ENCODE measurements around the gene THSD4. TPM values are rescaled to one million over a fixed set of nuclear protein-coding genes. Genes with fewer than 3 reads are reported as not detected.

Gene THSD4
- total and polyA plus RNA-seq, 9 of the 15 experiments (the other 6 are each of a cell fraction or from before 2014, with no cell fraction given): 0.04 TPM; not detected in 5

- Histone ChIP-seq H4K20me1 (replicated peaks; ENCODE audit: control insufficient read depth, insufficient read depth, low read length) (no peaks in the 10 kb centered on the region), H3K9me3 (replicated peaks; ENCODE audit: control insufficient read depth, insufficient read depth, low read depth, low read length) (0 out of 2 replicates have a peak, but pooled peaks cover 3% of the 10 kb centered on the region), H3K27ac (ENCODE audit: extremely low read depth, low read depth, low read length) (no peak overlapping the region), H3K9ac (ENCODE audit: insufficient read depth in 1 of 2, low read depth in 2 of 2, low read length in 2 of 2) (no peak overlapping the region), H3K36me3 (ENCODE audit: control insufficient read depth, insufficient read depth, low read length) (no peaks in the 10 kb centered on the region), H3K4me2 (ENCODE audit: insufficient read depth, low read length) (no peak overlapping the region), H3K4me1 (replicated peaks in 1 of 2; ENCODE audit: control insufficient read depth in 2 of 2, insufficient read depth in 2 of 2, low read length in 2 of 2) (no peaks in the 10 kb centered on the region), H3K79me2 (ENCODE audit: control insufficient read depth, insufficient read depth, low read length) (no peaks in the 10 kb centered on the region), H3K4me3 (no peak overlapping the region), H2AFZ (ENCODE audit: low read depth, low read length) (no peak overlapping the region), H3K27me3 (ENCODE audit: control insufficient read depth in 2 of 2, insufficient read depth in 2 of 2, low read length in 2 of 2) (no peaks in the 10 kb centered on the region), H3K9me1 (ENCODE audit: control insufficient read depth, insufficient read depth, low read length) (no peaks in the 10 kb centered on the region)
- ChIA-PET CTCF (ENCODE audit: low intra/inter-chr PET ratio) (no interaction called here), POLR2A (no interaction called here)
- no peak for FAIRE-seq
- intact Hi-C loops (cut with micrococcal nuclease): no loop called here
- in situ Hi-C loops (cut with MboI): no loop called here
- TF ChIP-seq, protein P1, sequence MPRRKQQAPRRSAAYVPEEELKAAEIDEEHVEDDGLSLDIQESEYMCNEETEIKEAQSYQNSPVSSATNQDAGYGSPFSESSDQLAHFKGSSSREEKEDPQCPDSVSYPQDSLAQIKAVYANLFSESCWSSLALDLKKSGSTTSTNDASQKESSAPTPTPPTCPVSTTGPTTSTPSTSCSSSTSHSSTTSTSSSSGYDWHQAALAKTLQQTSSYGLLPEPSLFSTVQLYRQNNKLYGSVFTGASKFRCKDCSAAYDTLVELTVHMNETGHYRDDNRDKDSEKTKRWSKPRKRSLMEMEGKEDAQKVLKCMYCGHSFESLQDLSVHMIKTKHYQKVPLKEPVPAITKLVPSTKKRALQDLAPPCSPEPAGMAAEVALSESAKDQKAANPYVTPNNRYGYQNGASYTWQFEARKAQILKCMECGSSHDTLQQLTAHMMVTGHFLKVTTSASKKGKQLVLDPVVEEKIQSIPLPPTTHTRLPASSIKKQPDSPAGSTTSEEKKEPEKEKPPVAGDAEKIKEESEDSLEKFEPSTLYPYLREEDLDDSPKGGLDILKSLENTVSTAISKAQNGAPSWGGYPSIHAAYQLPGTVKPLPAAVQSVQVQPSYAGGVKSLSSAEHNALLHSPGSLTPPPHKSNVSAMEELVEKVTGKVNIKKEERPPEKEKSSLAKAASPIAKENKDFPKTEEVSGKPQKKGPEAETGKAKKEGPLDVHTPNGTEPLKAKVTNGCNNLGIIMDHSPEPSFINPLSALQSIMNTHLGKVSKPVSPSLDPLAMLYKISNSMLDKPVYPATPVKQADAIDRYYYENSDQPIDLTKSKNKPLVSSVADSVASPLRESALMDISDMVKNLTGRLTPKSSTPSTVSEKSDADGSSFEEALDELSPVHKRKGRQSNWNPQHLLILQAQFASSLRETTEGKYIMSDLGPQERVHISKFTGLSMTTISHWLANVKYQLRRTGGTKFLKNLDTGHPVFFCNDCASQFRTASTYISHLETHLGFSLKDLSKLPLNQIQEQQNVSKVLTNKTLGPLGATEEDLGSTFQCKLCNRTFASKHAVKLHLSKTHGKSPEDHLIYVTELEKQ (CRISPR knock-in tag; IDR thresholded peaks at IDR 0.05): no peak
- TF ChIP-seq SMC3 (conservative IDR thresholded peaks at IDR 0.05; ENCODE audit: insufficient read depth, low read depth, low read length): no peak
- no peak for TF ChIP-seq NONO (IDR thresholded peaks at IDR 0.05; ENCODE audit: low read depth in 2 of 2, low read length in 1 of 2)
- TF ChIP-seq MAFK (IDR thresholded peaks at IDR 0.05; ENCODE audit: low read length): no peak
- no peak for TF ChIP-seq XRCC4 (IDR thresholded peaks at IDR 0.05; ENCODE audit: extremely low read depth, insufficient read depth, insufficient read length)
- no peak for TF ChIP-seq TAF7 (tag; IDR thresholded peaks at IDR 0.05)
- TF ChIP-seq ZNF282 (CRISPR knock-in tag; IDR thresholded peaks at IDR 0.05): no peak
- no peak for TF ChIP-seq ZNF695 (CRISPR knock-in tag; IDR thresholded peaks at IDR 0.05)
- TF ChIP-seq U2AF2 (optimal IDR thresholded peaks at IDR 0.05; ENCODE audit: low read depth, low read length): no peak
- TF ChIP-seq, protein P2, sequence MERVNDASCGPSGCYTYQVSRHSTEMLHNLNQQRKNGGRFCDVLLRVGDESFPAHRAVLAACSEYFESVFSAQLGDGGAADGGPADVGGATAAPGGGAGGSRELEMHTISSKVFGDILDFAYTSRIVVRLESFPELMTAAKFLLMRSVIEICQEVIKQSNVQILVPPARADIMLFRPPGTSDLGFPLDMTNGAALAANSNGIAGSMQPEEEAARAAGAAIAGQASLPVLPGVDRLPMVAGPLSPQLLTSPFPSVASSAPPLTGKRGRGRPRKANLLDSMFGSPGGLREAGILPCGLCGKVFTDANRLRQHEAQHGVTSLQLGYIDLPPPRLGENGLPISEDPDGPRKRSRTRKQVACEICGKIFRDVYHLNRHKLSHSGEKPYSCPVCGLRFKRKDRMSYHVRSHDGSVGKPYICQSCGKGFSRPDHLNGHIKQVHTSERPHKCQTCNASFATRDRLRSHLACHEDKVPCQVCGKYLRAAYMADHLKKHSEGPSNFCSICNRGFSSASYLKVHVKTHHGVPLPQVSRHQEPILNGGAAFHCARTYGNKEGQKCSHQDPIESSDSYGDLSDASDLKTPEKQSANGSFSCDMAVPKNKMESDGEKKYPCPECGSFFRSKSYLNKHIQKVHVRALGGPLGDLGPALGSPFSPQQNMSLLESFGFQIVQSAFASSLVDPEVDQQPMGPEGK (CRISPR knock-in tag; IDR thresholded peaks at IDR 0.05; ENCODE audit: borderline replicate concordance): no peak
- no peak for TF ChIP-seq DNMT1 (IDR thresholded peaks at IDR 0.05)
- TF ChIP-seq ZKSCAN3 (CRISPR knock-in tag; IDR thresholded peaks at IDR 0.05): no peak
- BruUV-seq (replicated peaks): no TSS peak
- 41% methylated on average over 4 of the region's 4 CpGs for WGBS (ENCODE audit: insufficient coverage, low coverage, missing lambda C conversion rate)
- ATAC-seq: no peak
- no peak for DNase-seq (ENCODE audit: extremely low read depth in 1 of 4, low spot score in 3 of 4)
Observed at GRCh38 chr15:71825021-71825730, 709.9 kb downstream of the THSD4 start.
